Hippocampal formation (tissue), 2 donors: Measurements from ENCODE around the gene AKR1D1.
A peak's percentile ranks its signal among the peaks of the same experiment; 100 is the strongest.
"Not testable (repeated sequence)": the region's sequence is repeated elsewhere in the genome, so short reads cannot be mapped to it uniquely, and the experiment has no call there.

Experiments
- DNase-seq, 2 donors: peaks; one replicate each; lab custom pipeline; 2025; lab: John Stamatoyannopoulos, UW

The AKR1D1 gene

DNA sequence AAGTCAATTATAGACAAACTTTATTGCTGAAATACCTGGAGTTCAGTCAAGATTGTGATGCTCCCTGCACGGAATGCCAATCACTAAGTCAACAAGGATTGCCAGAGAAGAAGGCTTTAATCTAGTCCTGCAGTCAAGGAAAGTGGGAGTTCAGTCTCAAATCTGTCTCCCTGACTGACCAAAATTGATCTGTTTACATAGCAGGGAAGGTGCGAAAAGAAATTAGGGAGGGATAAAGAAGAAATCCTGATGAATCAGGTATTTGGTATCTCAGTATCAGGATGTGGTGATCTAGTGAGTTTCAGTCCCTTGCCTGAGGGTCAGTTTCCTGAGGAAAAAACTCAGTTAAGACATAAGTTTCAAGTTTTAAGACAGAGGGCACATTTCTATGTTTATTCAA is 2.1 kb upstream of the AKR1D1 start:
- DNase-seq = no peak

DNA sequence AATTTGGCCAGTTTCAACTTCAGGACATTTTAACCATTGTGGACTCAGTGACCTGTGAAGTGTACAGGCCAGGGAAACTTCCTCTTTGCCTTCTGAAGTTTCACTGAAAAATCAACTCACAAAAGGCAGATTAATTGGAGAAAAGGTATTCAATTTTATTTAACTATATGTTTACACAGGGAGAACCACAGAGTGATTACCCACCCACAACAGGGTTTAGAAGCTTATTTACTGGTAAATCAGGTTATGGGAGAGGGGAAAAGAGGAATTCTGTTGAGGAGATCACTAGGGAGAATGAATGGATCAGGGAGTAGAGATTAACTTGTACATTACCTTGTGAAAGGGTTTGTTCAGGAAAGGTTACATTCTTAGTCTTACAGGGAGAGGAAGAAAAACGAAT is 1.7 kb upstream of the AKR1D1 start:
- no peak for DNase-seq

DNA sequence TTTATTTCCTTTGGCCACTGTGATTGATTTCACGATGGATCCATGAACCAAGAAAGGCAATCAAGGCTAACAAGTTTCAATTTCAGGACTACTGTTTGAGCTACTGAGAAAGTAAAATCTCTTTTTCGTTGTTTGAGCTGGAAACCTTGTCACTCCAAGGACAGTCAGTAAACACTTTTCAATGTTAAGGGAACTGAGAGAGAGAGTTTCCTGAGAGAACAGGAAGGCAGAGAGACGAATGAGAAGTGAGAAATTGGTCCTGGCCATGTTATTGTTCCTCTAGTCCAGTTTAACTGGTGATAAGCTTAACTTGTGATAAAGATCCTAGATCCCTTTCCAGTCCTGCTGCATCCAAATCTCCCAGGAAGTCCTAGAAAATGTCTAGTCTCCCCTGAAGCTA is 909 bp upstream of the AKR1D1 start:
- peak in 1 of 2 donors; percentile 5 for DNase-seq

DNA sequence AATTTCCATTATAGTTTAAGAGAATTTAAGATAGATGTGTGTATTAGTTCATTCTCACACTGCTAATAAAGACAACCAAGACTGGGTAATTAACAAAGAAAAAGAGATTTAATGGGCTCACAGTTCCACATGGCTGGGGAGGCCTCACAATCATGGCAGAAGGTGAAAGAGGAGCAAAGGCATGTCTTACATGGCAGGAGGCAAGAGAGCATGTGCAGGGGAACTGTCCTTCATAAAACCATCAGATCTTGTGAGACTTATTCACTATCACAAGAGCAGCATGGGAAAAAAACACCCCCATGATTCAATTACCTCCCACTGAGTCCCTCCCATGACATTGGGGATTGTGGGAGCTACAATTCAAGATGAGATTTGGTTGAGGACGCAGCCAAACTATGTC is 473 bp upstream of the AKR1D1 start:
- not testable (repeated sequence) for DNase-seq

DNA sequence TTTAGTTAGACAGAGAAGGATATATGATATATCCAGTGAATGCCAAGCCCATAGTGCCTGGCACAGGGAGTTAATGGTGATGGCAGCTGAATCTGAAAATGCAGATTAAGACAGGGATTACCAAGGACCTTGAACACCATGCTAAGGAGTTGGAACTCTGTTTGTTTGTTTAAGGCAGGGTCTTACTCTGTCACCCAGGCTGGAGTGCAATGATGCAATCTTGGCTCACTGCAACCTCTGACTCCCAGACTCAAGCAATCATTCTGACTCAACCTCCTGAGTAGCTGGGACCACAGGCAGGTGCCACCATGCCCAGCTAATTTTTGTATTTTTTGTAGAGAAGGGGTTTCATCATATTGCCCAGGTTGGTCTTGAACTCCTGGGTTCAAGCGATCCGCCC is 1.6 kb downstream of the AKR1D1 start:
- DNase-seq = no peak

DNA sequence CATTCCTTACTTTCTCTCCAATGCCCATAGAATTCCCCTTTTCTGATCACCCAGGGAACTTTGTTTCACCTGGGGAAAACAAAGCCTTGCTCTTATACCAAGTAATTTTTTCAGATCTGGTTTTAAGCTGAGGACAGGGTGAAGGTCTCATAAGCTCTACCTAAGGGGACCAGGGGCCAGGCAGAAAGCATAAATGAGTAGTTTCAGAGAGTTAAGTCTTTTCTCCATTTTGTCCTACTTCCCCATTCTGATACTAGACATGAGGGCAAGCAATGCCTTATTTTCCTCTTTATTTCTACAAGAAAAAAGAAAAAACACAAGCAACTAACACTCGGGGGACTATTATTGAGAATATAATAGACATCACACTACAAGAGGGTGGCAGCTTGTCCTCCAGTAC is 2.9 kb downstream of the AKR1D1 start:
- DNase-seq = no peak

DNA sequence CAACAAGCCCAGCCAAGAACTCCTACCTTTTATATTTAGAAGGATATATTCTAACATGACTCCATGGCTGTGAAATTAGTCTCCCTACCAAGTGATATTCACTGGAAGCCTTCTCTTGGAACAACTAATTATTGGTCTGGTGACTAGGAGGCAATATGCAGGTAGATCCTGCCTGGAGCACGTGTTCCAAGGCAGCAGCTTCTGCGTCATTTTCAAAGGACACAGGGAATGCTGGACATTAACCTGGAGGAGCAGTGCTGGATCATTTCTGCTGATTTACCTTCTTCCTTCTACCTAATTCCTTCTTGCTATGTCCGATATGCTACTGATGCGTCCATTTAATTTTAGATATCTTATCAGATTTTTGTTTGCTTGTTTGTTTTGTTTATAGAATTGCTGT is 5.6 kb downstream of the AKR1D1 start:
- DNase-seq = no peak

DNA sequence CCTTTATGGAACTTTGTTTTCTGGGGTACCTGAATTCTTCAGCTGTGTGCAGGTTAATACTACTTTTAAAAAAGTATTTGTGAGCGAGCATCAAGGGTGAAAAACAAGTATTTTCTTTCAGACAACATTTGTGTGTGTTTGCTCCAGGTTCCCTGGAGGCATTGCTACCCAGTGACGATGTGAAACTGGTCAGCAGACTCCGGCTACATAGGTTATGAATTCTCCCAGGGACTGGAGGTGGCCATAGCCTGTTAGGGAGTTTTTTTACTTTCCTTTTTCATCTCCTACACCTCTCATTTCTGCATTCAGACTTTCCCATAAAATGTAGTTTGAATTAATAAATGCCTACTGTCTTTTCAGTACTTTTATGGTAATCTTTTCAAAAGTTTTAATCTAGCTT is 7.6 kb downstream of the AKR1D1 start:
- no peak for DNase-seq

DNA sequence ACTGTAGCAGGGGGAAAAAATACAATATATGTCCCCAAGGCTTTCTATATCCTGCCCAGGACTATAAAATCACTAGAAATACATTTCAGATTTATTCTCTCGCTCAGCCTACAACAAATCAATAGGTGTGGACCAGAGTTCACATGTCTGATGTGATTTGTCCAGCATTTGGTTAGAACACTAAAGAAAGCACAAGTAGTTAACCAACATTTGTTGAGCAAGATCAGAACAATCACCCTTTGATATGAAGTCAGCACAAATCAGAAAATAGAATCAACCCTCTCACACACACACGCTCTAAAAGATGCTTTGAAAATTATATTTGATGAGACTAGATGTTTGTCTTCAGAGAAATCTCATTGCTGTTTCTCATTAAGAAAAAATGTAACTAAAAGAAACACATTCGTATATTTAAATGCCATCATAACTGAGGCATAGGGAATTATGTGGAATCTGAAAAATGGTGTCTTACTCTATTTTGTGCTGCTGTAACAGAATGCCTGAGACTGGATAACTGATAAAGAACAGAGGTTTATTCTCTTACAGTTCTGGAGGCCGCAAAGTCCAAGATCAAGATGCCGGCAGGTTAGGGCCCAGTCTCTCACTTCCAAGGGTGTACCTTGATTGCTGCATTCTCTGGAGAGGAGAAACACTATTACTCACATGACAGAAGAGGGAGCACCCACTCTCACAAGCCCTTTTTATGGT is 10.5 kb downstream of the AKR1D1 start:
- no peak for DNase-seq

DNA sequence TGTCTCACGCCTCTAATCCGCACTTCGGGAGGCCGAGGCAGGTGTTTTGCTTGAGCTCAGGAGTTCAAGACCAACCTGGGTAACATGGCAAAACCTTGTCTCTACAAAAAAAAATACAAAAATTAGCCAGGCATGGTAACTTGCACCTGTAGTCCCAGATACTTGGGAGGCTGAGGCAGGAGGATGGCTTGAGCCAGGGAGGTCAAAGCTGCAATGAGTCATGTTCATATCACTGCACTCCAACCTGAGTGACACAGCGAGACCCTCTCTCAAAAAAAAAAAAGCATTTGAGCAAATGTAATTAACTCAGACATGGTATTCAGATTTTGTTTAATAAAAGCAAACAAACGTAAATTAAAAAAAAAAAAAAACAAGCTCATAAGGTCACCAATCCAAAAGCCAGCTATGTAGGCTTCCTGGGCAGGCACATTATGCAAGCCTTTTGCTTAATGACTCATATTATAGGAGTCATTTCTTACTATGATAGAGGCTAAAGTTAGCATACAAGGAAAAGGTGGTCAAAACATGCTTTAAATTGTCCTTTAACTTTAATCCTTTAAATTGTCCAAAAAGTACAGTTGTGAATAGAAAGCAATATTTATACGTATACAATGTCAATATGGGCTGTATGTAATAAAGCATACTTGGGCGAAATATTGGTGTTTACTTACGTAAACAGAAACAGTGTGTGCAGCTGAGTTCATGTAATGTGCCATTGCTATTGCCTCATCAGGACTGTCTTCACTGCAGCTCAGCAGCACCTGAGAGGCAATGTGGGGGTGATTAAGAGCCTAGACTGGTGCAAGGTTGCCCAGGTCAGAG is 13.0 kb downstream of the AKR1D1 start:
- DNase-seq = no peak

DNA sequence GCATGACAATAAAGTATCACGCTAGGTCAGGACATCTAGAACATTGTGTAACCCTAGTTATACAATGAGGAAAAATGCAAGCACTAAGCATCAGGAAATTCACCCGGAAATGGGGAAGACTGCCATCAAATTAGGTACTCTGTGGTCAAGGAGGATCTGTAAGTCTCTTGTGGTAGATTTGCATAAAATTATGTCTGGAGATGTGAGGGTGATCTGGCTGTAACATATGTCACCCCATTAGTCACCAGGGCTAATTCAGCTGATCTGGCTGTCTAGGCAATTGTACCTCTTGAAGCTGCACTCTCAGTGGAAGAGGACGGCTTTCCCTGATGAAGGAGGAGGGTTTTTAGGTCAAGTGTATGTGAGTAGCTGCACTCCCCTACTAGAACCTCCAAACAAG is 14.8 kb downstream of the AKR1D1 start:
- DNase-seq = no peak

DNA sequence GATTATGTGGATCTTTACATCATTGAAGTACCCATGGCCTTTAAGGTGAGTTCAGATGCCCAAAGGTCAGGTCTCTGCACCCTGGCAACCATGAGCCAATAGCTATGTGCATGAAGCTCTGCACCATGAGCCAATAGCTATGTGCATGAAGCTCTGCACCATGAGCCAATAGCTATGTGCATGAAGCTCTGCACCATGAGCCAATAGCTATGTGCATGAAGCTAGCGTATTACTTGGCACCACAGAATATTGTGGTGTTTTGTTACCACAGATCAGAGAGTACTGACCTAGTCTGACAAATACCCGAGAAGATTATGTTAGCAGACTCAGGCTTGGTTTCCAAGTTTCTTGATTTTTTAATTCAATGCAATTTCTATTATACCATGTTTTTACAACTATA is 15.6 kb downstream of the AKR1D1 start:
- DNase-seq = not testable (repeated sequence)

DNA sequence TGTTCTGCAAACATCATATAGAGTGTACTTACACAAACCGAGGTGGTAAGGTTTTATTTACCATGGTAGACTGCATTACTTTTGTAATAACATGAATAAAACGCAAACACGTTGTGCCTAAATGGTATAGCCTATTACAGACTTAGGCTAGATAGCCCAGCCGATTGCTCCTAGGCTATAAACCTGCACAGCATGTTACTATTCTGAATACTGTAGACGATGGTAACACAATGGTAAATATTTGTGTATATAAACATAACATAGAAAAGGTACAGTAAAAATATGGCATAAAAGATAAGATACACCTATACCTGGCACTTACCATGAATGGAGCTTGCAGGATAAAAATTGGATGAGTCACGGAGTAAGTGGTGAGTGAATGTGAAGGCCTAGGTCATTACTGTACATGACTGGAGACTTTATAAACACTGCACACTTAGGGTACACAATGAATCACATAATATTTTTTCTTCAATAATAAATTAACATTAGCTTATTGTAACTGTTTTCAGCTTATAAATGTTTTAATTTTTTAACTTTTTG is 16.3 kb downstream of the AKR1D1 start:
- DNase-seq = no peak

DNA sequence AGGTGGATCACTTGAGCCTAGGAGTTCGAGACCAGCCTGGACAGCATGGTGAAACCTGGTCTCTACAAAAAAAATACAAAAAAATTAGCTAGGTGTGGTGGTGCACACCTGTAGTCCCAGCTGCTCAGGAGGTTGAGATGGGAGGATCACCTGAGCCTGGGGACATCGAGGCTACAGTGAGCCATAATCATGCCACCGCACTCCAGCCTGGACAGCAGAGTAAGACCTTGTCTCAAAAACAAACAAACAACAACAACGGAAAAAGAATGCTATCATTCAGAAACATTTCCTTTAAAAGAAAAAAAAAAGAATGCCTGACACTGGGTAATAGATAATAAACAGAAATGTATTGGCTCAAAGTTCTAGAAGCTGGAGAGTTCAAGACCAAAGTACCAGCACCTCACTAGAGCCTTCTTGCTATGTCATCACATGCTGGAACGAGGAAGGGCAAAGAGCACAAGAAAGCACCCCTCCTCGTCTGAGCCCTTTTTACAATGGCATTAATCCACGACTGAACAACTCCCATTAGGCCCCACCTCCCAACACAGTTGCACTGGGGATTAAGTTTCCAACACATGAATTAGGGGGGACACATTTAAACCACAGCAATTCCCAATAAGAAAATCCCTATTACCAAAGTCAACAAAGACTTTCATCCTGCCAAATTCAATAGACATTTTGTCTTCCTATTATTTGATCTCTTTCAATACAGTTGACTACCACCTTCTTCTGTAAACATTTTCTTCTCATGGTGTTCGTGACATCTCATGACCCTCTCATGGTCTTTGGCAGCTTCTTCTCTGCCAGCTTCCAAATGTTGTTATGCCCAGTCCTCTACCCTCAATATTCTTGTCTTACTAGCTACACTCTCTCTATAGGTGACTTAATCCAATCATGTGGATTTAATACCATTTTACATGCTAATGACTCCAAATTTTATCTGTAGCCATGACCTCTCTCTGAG is 20.0 kb downstream of the AKR1D1 start:
- DNase-seq = no peak

DNA sequence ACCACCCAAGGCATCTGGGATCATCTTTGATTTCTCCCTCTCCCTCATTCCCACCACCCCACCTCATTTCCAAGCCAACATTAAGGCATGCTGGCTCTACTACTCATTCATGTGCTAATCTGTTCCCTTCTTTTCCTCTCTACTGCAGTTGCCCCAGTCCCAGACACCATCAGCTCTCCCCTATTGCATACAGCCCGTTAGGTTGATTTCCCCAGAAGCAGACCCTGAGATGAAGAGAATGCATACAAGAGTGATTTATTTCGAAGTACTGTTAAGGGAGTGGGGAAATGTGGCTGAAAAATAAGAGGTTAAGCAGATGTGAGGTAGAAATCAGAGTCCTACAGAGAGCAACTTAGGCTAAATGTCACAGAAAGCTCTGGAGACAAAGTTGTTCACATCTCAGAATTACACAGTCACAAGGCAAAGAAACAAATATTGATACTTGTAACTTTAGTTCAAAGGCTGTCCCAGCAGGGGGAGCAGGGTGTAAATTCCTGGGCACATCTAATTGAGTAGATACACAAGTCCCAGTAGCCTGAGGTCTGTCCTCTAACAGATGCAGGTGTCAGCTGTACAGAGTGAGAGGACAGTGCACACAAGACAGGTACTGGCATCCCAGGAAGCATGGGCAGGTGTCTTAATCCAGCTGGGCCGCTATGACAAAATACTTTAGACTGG is 20.9 kb downstream of the AKR1D1 start:
- no peak for DNase-seq

DNA sequence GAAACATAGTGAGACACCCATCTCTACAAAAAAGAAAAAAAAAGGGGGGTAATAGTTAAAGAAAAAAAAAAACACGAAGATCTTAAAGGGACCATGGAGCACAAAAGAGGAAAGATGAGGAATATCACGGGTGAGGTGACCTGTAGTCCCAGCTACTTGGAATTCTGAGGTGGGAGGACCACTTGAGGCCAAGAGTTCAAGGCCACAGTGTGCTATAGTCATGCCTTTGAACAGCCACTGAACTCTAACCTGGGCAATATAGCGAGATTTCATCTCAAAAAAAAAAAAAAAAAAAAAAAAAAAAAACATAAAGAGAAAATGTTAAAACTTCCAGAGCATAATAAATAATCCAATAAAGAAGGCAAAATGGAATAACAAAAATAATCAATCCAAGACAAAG is 23.6 kb downstream of the AKR1D1 start:
- DNase-seq = no peak

DNA sequence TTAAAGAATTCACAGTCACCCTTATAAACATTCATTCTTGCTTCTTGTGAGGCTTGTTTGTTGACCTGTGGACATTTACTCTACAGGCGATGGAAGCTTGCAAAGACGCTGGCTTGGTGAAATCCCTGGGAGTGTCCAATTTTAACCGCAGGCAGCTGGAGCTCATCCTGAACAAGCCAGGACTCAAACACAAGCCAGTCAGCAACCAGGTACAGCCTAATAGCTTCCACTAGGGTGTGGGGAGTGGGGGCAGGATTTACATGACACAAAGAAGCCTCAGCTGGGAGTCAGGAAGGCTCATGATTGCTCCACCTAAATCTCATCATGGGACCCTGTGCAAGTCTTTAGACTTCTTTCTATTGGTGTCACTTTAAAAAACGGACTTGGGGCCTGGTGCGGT is 29.0 kb downstream of the AKR1D1 start:
- DNase-seq = no peak

DNA sequence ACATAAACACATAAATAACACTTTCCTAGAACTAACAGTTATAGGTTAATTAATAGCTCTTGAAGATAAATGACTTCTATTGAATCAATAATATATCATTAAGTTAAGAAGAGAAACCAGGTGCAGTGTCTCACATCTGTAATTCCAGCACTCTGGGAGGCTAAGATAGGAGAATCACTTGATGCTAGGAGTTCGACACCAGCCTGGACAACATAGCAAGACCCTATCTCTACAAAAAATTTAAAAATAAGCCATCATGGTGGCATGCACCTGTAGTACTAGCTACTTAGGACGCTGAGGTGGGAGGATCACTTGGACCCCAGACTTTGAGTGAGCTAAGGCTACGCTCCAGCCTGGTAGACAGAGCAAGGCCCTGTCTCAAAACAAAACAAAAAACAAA is 38.8 kb downstream of the AKR1D1 start:
- DNase-seq = no peak

DNA sequence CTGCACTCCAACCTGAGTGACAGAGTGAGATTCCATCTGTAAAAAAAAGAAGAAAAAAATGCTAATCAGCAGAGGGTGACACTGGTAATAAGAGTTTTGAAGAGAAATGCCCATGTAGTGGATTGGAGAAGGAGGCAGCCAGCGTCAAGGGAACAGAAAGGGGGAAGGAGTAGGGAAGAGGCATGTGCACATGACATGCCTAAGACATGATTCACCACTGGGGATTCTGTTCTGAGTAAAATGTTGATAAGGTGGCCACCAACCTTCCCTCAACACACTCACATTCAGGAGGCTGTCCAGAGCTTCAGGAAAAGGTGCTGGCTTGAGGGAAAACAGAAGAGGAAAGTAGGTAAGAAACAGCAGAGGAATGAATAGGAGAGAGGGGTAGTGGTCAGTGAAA is 39.9 kb downstream of the AKR1D1 start:
- no peak for DNase-seq

DNA sequence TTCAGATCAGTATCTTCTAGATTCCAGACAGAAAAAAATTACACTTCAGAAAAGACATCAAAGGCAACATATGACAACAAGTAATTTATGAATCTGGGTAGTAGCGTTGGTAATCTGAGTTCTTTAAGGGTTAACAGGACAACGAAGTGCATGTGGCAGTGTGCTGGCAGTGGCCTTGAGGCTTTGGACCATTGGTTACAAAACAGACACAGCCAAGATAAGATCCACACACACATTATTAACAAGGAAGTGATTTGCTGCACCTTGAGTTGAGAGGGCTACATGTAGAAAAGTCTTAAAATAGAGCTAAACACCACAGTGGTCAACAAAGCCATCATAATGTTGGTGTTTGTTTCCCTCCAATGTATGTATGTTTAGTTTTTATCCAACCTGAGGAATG is 40.6 kb downstream of the AKR1D1 start:
- no peak for DNase-seq

DNA sequence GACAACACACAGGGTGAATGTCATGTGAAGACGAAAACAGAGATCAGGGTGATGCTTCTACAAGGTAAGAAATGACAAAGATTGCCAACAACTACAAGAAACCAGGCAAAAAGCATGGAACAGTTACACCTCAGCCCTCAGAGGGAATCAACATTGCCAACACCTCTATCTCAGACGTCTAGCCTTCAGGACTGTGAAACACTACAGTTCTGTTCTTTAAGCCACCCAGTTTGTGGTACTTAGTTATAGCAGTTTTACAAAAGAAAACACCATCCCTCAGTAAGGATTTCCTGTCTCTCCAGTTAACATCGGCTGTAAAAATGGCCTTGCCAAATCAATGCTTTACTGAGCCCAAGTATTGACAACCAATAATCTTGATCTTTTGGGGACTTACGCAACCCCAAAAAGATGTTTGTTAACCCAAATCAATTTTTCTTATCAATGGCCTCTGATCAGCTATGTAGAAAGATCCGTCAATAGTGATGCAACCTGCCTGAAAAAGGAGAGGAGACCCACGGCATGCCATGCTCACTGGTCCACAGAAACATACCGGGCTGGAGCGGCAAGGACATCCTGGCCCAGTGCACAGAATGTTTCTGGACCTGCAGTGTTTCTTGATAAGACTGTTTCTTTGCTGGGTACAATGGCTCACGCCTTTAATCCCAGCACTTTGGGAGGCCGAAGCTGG is 44.0 kb downstream of the AKR1D1 start:
- no peak for DNase-seq
